HEK293 (cell line): ENCODE measurements around the gene UGT1A3.

ENCODE experiments used
- BCL11A ChIP-seq: fragments of 450-650 bp; formaldehyde crosslinking; IDR thresholded peaks from 2 replicates; pipeline ENCODE4 v1.5.1; 2016; ENCODE audit warnings: low read depth, missing biosample characterization, missing genetic modification characterization
- CTCF ChIP-seq: fragments of 450-650 bp; formaldehyde crosslinking; IDR thresholded peaks from 2 replicates; pipeline ENCODE4 v1.5.1; 2016; ENCODE audit warnings: missing biosample characterization, missing genetic modification characterization
- FEZF1 ChIP-seq: fragments of 450-650 bp; formaldehyde crosslinking; IDR thresholded peaks from 2 replicates; pipeline ENCODE4 v1.5.1; 2016; ENCODE audit warnings: missing biosample characterization, missing genetic modification characterization
- ZNF561 ChIP-seq: fragments of 450-650 bp; IDR thresholded peaks from 2 replicates; pipeline ENCODE4 v1.5.1; 2018; ENCODE audit warnings: missing biosample characterization, missing genetic modification characterization, borderline replicate concordance
- ZNF701 ChIP-seq: fragments of 450-650 bp; formaldehyde crosslinking; IDR thresholded peaks from 2 replicates; pipeline ENCODE4 v1.5.1; 2016; ENCODE audit warnings: missing biosample characterization, missing genetic modification characterization

DNA sequence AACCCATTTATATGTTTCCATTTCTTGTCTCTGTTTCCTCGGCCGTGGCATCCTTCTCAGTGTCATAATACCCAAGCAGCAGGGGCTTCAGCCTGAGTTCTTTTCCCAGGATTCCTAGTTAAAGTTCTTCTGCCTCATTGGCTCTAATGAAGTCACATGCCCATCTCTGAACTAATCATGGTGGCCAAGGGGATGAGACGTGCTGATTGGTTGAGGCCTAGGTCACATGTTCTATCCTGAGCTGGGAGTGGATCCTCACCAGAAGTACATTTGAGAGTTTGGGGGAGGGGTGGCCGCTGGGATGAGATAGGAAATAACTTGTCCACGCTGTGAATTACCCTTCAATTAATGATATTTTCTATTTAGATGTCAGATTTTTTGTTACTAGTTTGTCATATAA is 19.9 kb upstream of the UGT1A3 start:
- TF ChIP-seq ZNF701 (no peak), BCL11A (tag by site-specific recombination) (no peak), CTCF (tag by site-specific recombination) (no peak), ZNF561 (tag by site-specific recombination) (no peak), FEZF1 (tag by site-specific recombination) (no peak)
